GM12878 (cell line): ENCODE data around the gene PGAP6. TPM values are rescaled to one million over a fixed set of nuclear protein-coding genes. Genes with fewer than 3 reads are reported as not detected.

Experiments used
- ATAC-seq: fragments of 200-7000 bp; cut with Tn5 transposase; 3 replicates; pipeline ENCODE4 v1.9.1; 2020; ENCODE audit warnings: mild to moderate bottlenecking, moderate library complexity
- BruUV-seq: library from RNA; stranded (reverse); fragments of 400-500 nt; replicated peaks from 2 replicates; lab custom pipeline; 2021; lab: Mats Ljungman, UMichigan
- CTCF ChIA-PET: fragments of 300-600 bp; sonication (Branson Sonifier 250); formaldehyde crosslinking; extraction: SDS; loops from one replicate; lab custom pipeline; 2021; ENCODE audit warnings: inconsistent platforms; lab: Yijun Ruan, JAX
- POLR2A ChIA-PET: fragments of 350-600 bp; formaldehyde crosslinking; extraction: SDS; loops from one replicate; lab custom pipeline; 2021; ENCODE audit warnings: inconsistent platforms; lab: Charles Lee
- RAD21 ChIA-PET: fragments of 300-600 bp; sonication (Branson Sonifier 250); formaldehyde crosslinking; loops from one replicate; lab custom pipeline; 2023; ENCODE audit warnings: antibody characterized with exemption; ENCODE audit not compliant: unreplicated experiment; lab: Charles Lee
- SMC1A ChIA-PET: fragments of 300-600 bp; sonication (Branson Sonifier 250); formaldehyde crosslinking; loops from one replicate; lab custom pipeline; 2023; ENCODE audit not compliant: unreplicated experiment, uncharacterized antibody; lab: Charles Lee
- DNase-seq: peaks from one replicate; pipeline ENCODE4 v3.0.0-alpha.2; 2011; ENCODE audit warnings: low read depth, low spot score
- FAIRE-seq: peaks from 3 replicates; lab custom pipeline; 2011; peaks lifted over from hg19 to GRCh38; lab: Jason Lieb, UNC
- H2AFZ ChIP-seq: 2 replicates; pipeline ENCODE4 v1.6.0; 2011; ENCODE audit warnings: low read depth, low read length, control low read depth; ENCODE audit not compliant: control insufficient read depth
- H3K27ac ChIP-seq: 2 replicates; pipeline ENCODE4 v1.5.1; 2011; ENCODE audit warnings: control low read depth; ENCODE audit not compliant: control insufficient read depth, insufficient read depth
- H3K27me3 ChIP-seq, 2 experiments: replicated peaks in 1 of 2; 2 replicates each; pipeline versions ENCODE4 v1.6.0 to v1.6.1; 2011; ENCODE audit warnings: low read length in 1 of 2; ENCODE audit not compliant: control insufficient read depth in 2 of 2, insufficient read depth in 2 of 2
- H3K36me3 ChIP-seq, 2 experiments: 2 replicates each; pipeline ENCODE4 v1.5.1; 2011; ENCODE audit warnings: low read length in 1 of 2; ENCODE audit not compliant: control insufficient read depth in 2 of 2, insufficient read depth in 2 of 2
- H3K4me1 ChIP-seq: 2 replicates; pipeline ENCODE4 v1.6.1; 2011; ENCODE audit warnings: mild to moderate bottlenecking, low read length, moderate library complexity, mixed read lengths; ENCODE audit not compliant: control insufficient read depth, insufficient read depth
- H3K4me2 ChIP-seq: 2 replicates; pipeline ENCODE4 v1.6.0; 2011; ENCODE audit warnings: control low read depth; ENCODE audit not compliant: control insufficient read depth, insufficient read depth
- H3K4me3 ChIP-seq: fragments of 200-600 bp; sonication (generic); 2 replicates; pipeline ENCODE4 v1.5.1; 2016
- H3K79me2 ChIP-seq: 2 replicates; pipeline ENCODE4 v1.6.0; 2011; ENCODE audit warnings: low read length; ENCODE audit not compliant: control insufficient read depth, insufficient read depth
- H3K9ac ChIP-seq: 2 replicates; pipeline ENCODE4 v1.8.0; 2011; ENCODE audit warnings: low read length, control low read depth, mixed read lengths; ENCODE audit not compliant: control insufficient read depth, insufficient read depth
- H3K9me3 ChIP-seq: replicated peaks from 3 replicates; pipeline ENCODE4 v1.5.1; 2011; ENCODE audit warnings: mild to moderate bottlenecking, low read length; ENCODE audit not compliant: control insufficient read depth, insufficient read depth
- H4K20me1 ChIP-seq: 2 replicates; pipeline ENCODE4 v1.6.0; 2011; ENCODE audit not compliant: control insufficient read depth, insufficient read depth
- EGR1 ChIP-seq, 2 experiments: IDR thresholded peaks; 1 replicate in 1 of 2; 2 replicates in 1 of 2; pipeline ENCODE4 v1.6.1; 2011 to 2012; ENCODE audit warnings: low read depth in 2 of 2, low read length in 2 of 2, borderline replicate concordance in 1 of 2, mild to moderate bottlenecking in 1 of 2, moderate library complexity in 1 of 2
- ETV6 ChIP-seq, 2 experiments: fragments of 450-650 bp in 1 of 2; IDR thresholded peaks in 1 of 2; conservative IDR thresholded peaks in 1 of 2; 2 replicates each; pipeline ENCODE4 v1.6.1; 2014; ENCODE audit warnings: antibody characterized with exemption in 1 of 2, borderline replicate concordance in 1 of 2, low read depth in 1 of 2, mild to moderate bottlenecking in 1 of 2, moderate library complexity in 1 of 2
- FOXK2 ChIP-seq: fragments of 450-650 bp; IDR thresholded peaks from 2 replicates; pipeline ENCODE4 v1.6.1; 2017; ENCODE audit warnings: mild to moderate bottlenecking, moderate library complexity
- JUNB ChIP-seq: IDR thresholded peaks from 2 replicates; pipeline ENCODE4 v1.6.1; 2016; ENCODE audit warnings: antibody characterized with exemption, mild to moderate bottlenecking
- MXI1 ChIP-seq: fragments of 150-350 bp; IDR thresholded peaks from 2 replicates; pipeline ENCODE4 v1.6.1; 2011; ENCODE audit warnings: low read depth, mild to moderate bottlenecking, inconsistent platforms, low read length, improper control_type of control experiment
- PAX5 ChIP-seq: IDR thresholded peaks from 2 replicates; pipeline ENCODE4 v1.6.1; 2011; ENCODE audit warnings: low read depth, low read length, borderline replicate concordance
- RB1 ChIP-seq: fragments of 450-650 bp; formaldehyde crosslinking; IDR thresholded peaks from 2 replicates; pipeline ENCODE4 v1.6.1; 2017; ENCODE audit warnings: mild to moderate bottlenecking, borderline replicate concordance
- ZSCAN29 ChIP-seq: fragments of 450-650 bp; IDR thresholded peaks from 2 replicates; pipeline ENCODE4 v1.6.1; 2017; ENCODE audit warnings: mild to moderate bottlenecking, moderate library complexity
- whole genome bisulfite sequencing: methylation state at CpG from one replicate; pipeline ENCODE4 v1.1.6; 2016; ENCODE audit warnings: low lambda C conversion rate; ENCODE audit not compliant: insufficient replicate concordance, insufficient coverage; ENCODE audit errors: missing lambda C conversion rate; 5-methylcytosine and 5-hydroxymethylcytosine counted together
- in situ Hi-C: fragments of 300-500 bp; cut with MboI; formaldehyde crosslinking; loops from 9 replicates; pipeline ENCODE4 v1.14.3; 2018; ENCODE audit warnings: mixed read lengths
- intact Hi-C: fragments of 100-400 bp; cut with micrococcal nuclease; formaldehyde crosslinking; loops from one replicate; pipeline ENCODE4 v1.14.2; 2022; ENCODE audit not compliant: unreplicated experiment
- polyA plus RNA-seq, 11 experiments: library from polyadenylated mRNA; depleted of rRNA in 4 of 11; unstranded in 6 of 11; stranded (reverse) in 5 of 11; fragments of >200 nt; fragmentation: Nextera tagmentation in 4 of 11; fragmentation: Illumina TruSeq in 1 of 11; extraction: Ambion mirVana in 4 of 11; extraction: Trizol in 1 of 11; gene quantifications; 1 replicate in 1 of 11; 2 replicates in 10 of 11; pipeline versions ENCODE4 v1.2.1 to v1.2.3, GENCODE V29; 2011 to 2016; ENCODE audit warnings: inconsistent platforms in 2 of 11, missing spikeins in 2 of 11, low read depth in 1 of 11
- total RNA-seq, 4 experiments: library from RNA; depleted of rRNA in 3 of 4; stranded (reverse); fragments of >200 nt in 3 of 4; fragmentation: Illumina TruSeq in 1 of 4; extraction: Trizol in 1 of 4; gene quantifications; 2 replicates each; pipeline versions ENCODE4 v1.2.1 to v1.2.3, GENCODE V29; 2013 to 2021
- TF ChIP-seq, protein P1 (sequence below): fragments of 450-650 bp; IDR thresholded peaks from 2 replicates; pipeline ENCODE4 v1.6.1; 2016; ENCODE audit warnings: mild to moderate bottlenecking, moderate library complexity, borderline replicate concordance
- TF ChIP-seq, protein P2 (sequence below): fragments of 450-650 bp; formaldehyde crosslinking; IDR thresholded peaks from 2 replicates; pipeline ENCODE4 v1.4.0; 2022; ENCODE audit warnings: mild to moderate bottlenecking, moderate library complexity
- TF ChIP-seq, protein P3 (sequence below), 3 experiments: IDR thresholded peaks in 2 of 3; conservative IDR thresholded peaks in 1 of 3; 2 replicates each; pipeline ENCODE4 v1.5.1; 2011; ENCODE audit warnings: low read depth in 3 of 3, low read length in 3 of 3, mild to moderate bottlenecking in 3 of 3, control low read depth in 2 of 3, moderate library complexity in 2 of 3, inconsistent platforms in 1 of 3, mixed read lengths in 1 of 3; ENCODE audit not compliant: control insufficient read depth in 2 of 3, insufficient read depth in 1 of 3; ENCODE audit errors: extremely low read depth in 1 of 3

PGAP6 gene
- total and polyA plus RNA-seq, 10 of the 15 experiments (the other 5 are each of a cell fraction or from before 2014, with no cell fraction given): 0.76 to 48.8 (median 18.4) TPM

DNA sequence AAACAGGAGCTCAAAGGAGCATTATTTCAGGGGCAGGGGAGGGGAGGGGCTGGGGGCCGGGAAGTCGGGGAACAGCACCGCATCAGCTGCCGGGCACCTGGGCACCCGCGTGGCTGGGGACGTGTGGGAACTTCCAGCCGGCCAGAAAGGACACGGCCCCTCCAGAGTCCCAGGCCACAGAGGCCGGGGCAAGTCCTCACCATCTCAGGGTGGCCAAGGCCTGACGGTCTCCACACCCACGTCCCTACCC lies 1.1 kb downstream of the PGAP6 start (continued):
- TF ChIP-seq, protein P1, sequence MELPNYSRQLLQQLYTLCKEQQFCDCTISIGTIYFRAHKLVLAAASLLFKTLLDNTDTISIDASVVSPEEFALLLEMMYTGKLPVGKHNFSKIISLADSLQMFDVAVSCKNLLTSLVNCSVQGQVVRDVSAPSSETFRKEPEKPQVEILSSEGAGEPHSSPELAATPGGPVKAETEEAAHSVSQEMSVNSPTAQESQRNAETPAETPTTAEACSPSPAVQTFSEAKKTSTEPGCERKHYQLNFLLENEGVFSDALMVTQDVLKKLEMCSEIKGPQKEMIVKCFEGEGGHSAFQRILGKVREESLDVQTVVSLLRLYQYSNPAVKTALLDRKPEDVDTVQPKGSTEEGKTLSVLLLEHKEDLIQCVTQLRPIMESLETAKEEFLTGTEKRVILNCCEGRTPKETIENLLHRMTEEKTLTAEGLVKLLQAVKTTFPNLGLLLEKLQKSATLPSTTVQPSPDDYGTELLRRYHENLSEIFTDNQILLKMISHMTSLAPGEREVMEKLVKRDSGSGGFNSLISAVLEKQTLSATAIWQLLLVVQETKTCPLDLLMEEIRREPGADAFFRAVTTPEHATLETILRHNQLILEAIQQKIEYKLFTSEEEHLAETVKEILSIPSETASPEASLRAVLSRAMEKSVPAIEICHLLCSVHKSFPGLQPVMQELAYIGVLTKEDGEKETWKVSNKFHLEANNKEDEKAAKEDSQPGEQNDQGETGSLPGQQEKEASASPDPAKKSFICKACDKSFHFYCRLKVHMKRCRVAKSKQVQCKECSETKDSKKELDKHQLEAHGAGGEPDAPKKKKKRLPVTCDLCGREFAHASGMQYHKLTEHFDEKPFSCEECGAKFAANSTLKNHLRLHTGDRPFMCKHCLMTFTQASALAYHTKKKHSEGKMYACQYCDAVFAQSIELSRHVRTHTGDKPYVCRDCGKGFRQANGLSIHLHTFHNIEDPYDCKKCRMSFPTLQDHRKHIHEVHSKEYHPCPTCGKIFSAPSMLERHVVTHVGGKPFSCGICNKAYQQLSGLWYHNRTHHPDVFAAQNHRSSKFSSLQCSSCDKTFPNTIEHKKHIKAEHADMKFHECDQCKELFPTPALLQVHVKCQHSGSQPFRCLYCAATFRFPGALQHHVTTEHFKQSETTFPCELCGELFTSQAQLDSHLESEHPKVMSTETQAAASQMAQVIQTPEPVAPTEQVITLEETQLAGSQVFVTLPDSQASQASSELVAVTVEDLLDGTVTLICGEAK: no peak
- TF ChIP-seq PAX5: no peak
- TF ChIP-seq EGR1 (IDR thresholded peaks at IDR 0.05; ENCODE audit: borderline replicate concordance in 1 of 2, low read depth in 2 of 2, low read length in 2 of 2): no peak

DNA sequence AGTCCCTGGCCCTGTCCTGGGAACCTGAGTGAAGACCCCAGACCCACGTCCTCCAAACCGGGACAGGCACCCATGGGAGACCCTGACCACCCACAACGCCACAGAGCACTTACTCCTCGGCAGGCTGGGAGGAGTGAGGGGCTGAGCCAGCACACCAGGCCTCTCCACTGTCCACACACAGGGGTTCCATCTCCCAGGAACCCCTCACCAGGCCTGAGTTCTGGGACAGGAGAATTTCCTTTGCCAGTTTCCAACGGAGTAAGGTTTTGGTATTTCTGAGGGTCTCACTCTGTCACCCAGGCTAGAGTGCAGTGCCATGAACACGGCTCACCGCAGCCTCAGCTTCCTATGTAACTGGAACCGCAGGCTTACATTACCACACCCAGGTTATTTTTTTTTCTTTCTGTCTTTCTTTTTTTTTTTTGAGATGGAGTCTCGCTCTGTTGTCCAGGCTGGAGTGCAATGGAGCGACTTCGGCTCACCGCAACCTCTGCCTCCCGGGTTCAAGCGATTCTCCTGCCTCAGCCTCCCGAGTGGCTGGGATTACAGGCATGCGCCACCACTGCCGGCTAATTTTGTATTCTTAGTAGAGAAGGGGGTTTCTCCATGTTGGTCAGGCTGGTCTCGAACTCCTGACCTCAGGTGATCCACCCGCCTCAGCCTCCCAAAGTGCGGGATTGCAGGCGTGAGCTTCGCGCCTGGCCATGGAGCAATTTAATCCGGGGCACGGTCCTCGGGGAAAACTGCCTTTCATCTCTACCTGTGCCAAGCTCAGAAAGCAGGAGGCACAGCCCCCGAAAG lies 1.6 kb downstream of the PGAP6 start:
- ATAC-seq (no peak), FAIRE-seq (no peak), DNase-seq (no peak)
- Histone ChIP-seq H3K4me2 (peak overlapping the region; percentile 89), H3K4me3 (peak overlapping the region; percentile 95), H3K4me1 (peaks cover 14% of the 10 kb centered on the region), H3K27ac (no peak overlapping the region), H3K79me2 (peaks cover 14% of the 10 kb centered on the region), H3K27me3 (no peaks in the 10 kb centered on the region), H3K36me3 (peaks cover 0 to 2% of the 10 kb centered on the region in 2 experiments; a peak in 2 of 4 replicates), H3K9me3 (no peaks in the 10 kb centered on the region), H3K9ac (no peak overlapping the region), H4K20me1 (no peaks in the 10 kb centered on the region), H2AFZ (no peak overlapping the region)
- in situ Hi-C loops: no loop called here
- RAD21 ChIA-PET: interaction anchor here (1.0 kb wide), 1 partner anchor 10 kb away, joined by 3 read pairs; the partner anchor contains the start of gene MRPL28
- CTCF ChIA-PET: no interaction called here
- intact Hi-C loops: no loop called here
- BruUV-seq: TSS peak; percentile 81
- 79% methylated on average over 21 of the region's 27 CpGs for WGBS
- POLR2A ChIA-PET: interaction anchor here (0.7 to 3.8 kb wide), 3 partner anchors 9 to 187 kb away, joined by 3 to 22 read pairs (median 4); partner anchors contain the start of genes AXIN1, MRPL28 and NHLRC4
- SMC1A ChIA-PET: interaction anchor here (0.7 to 1.3 kb wide), 2 partner anchors 9 kb away, joined by 3 to 6 read pairs; partner anchors contain the start of gene MRPL28
- TF ChIP-seq, protein P2, sequence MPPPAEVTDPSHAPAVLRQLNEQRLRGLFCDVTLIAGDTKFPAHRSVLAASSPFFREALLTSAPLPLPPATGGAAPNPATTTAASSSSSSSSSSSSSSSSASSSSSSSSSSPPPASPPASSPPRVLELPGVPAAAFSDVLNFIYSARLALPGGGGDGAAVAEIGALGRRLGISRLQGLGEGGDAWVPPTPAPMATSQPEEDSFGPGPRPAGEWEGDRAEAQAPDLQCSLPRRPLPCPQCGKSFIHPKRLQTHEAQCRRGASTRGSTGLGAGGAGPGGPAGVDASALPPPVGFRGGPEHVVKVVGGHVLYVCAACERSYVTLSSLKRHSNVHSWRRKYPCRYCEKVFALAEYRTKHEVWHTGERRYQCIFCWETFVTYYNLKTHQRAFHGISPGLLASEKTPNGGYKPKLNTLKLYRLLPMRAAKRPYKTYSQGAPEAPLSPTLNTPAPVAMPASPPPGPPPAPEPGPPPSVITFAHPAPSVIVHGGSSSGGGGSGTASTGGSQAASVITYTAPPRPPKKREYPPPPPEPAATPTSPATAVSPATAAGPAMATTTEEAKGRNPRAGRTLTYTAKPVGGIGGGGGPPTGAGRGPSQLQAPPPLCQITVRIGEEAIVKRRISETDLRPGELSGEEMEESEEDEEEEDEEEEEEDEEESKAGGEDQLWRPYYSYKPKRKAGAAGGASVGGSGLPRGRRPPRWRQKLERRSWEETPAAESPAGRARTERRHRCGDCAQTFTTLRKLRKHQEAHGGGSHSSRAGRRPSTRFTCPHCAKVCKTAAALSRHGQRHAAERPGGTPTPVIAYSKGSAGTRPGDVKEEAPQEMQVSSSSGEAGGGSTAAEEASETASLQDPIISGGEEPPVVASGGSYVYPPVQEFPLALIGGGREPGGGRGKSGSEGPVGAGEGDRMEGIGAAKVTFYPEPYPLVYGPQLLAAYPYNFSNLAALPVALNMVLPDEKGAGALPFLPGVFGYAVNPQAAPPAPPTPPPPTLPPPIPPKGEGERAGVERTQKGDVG: no peak
- TF ChIP-seq ETV6 (conservative IDR thresholded peaks at IDR 0.05 in 1 of 2, IDR thresholded peaks at IDR 0.05 in 1 of 2; ENCODE audit: borderline replicate concordance in 1 of 2, low read depth in 1 of 2) (no peak), JUNB (no peak), MXI1 (no peak), FOXK2 (no peak), ZSCAN29 (no peak), RB1 (no peak)
- TF ChIP-seq, protein P3, sequence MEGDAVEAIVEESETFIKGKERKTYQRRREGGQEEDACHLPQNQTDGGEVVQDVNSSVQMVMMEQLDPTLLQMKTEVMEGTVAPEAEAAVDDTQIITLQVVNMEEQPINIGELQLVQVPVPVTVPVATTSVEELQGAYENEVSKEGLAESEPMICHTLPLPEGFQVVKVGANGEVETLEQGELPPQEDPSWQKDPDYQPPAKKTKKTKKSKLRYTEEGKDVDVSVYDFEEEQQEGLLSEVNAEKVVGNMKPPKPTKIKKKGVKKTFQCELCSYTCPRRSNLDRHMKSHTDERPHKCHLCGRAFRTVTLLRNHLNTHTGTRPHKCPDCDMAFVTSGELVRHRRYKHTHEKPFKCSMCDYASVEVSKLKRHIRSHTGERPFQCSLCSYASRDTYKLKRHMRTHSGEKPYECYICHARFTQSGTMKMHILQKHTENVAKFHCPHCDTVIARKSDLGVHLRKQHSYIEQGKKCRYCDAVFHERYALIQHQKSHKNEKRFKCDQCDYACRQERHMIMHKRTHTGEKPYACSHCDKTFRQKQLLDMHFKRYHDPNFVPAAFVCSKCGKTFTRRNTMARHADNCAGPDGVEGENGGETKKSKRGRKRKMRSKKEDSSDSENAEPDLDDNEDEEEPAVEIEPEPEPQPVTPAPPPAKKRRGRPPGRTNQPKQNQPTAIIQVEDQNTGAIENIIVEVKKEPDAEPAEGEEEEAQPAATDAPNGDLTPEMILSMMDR (IDR thresholded peaks at IDR 0.05 in 2 of 3, conservative IDR thresholded peaks at IDR 0.05 in 1 of 3; ENCODE audit: control insufficient read depth in 2 of 3, extremely low read depth in 1 of 3, insufficient read depth in 1 of 3, low read depth in 3 of 3, low read length in 3 of 3): no peak
